Raji (cell line): Measurements from ENCODE around the gene KCNH1.

Experiments
- POLR2A ChIP-seq: IDR thresholded peaks from 2 replicates; pipeline ENCODE4 v1.6.1; 2011; ENCODE audit warnings: low read depth, low read length, control low read depth; ENCODE audit not compliant: insufficient read depth

Gene KCNH1

GRCh38 chr1:210822932-210823331, 311.0 kb downstream of the KCNH1 start:
- TF ChIP-seq POLR2A, result no peak

GRCh38 chr1:210822241-210822640, 311.7 kb downstream of the KCNH1 start:
- TF ChIP-seq POLR2A, result no peak

DNA sequence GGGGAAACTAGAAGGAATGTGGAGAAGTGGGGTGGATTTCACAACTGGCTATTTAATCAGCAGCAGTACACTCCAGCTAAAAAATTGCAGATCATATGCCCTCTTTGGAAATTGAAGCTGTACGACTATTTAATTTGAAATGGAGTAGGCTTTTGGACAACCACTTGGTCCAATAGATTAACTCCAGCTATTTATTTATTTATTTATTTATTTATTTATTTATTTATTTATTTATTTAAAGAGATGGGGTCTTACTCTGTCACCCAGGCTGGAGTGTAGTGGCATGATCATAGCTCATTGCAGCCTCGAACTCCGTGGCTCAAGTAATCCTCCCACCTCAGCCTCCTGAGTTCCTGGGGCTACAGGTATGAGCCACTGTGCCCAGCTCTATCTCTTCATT, 312.3 kb downstream of the KCNH1 start:
- TF ChIP-seq POLR2A, result no peak

GRCh38 chr1:210819266-210819665, 314.7 kb downstream of the KCNH1 start:
- no peak for TF ChIP-seq POLR2A

DNA sequence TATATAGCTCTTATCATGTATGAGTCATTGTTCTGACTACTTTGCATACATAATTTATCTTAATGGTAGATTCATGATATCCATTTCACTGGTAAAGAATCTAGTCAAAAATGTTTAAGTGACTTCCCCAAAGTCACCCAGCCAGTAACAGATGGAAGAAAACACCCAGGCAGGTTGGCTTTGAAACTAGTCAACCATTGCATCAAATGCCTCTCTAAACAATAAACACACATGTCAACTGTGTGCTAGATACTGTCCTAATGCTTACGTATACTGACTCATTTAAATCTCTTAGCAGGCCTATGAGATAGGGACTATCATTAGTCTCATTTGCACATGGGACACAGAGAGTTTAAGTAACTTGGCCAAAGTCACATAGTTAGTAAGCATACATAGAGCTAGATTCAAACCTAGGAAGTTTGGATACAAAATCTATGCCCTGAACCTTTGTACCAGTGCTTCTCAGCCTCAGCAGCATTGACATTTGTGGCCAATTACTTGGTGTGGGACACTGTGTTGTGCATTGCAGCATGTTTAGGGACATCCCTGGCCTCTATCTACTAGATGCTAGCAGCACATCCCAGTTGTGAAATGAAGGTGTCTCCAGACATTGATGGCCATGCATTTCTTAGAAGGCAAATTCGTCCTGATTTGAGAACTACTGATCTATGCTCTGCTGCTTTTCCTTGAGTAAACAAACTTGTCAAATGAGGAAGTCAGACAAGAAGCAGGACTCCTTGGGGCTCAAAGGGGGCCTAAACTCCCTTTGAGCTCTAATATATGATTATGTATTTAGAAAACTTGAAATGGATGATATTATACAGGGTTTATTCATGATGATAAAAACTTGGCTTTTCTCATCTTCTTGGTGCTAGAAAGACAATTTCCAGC, 316.3 kb downstream of the KCNH1 start:
- TF ChIP-seq POLR2A, result no peak

GRCh38 chr1:210815641-210816550, 318.1 kb downstream of the KCNH1 start:
- no peak for TF ChIP-seq POLR2A

DNA sequence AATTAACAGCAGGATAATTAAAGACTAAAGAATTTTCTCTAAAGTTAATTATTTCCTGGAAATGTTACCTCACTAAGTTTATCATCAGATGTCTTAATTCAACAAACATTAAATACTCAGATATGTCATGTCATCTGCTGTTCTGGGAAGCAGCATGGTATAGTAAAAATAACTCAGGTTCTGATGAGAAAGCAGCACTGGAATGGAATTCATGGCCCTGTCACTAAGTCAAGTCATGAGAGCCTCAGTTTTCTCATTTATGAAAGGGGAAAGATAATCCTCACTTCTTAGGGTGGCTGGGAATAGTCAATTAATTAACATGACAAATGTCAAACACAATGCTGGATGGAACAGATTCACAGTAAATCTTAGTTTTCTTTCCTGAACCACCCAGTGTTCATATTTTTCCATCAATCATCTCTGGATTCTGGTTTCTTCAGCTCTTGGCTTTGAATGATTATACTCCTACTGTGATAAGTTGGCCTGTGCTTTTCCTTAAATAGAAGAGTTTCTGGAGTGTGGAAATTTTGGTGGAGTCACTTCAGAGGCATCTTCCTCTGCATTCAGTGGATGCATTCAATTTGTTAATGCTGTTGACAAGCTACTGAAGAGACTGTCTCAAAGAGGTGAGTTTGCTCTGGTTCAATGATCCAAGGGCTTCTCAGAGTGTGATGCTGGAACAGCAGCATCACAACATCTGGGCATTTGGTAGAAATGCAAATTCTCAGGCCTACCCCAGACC, 319.4 kb downstream of the KCNH1 start:
- no peak for TF ChIP-seq POLR2A

- no peak for TF ChIP-seq POLR2A
Observed at GRCh38 chr1:210801501-210801900, 332.4 kb downstream of the KCNH1 start.

GRCh38 chr1:210800756-210801155, 333.2 kb downstream of the KCNH1 start:
- no peak for TF ChIP-seq POLR2A

DNA sequence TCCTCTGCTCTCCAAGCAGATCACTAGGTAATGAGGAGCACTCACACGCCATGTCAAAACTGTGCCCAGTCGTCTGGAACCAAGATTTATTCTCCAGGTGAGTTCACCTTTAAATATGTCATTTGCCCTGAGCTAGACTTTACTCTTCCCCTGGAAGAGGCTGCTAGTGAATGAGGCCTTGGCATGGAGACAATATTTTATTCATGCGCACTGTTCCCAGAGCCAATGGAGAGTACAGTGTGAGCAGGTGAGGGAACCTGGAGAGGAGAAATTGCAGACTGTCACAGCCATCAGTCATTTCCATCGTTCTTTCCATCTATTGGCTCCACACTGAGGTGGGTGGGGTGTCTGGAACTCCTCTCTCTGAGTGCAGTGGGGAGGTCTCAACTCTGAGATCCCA, 333.6 kb downstream of the KCNH1 start:
- no peak for TF ChIP-seq POLR2A

DNA sequence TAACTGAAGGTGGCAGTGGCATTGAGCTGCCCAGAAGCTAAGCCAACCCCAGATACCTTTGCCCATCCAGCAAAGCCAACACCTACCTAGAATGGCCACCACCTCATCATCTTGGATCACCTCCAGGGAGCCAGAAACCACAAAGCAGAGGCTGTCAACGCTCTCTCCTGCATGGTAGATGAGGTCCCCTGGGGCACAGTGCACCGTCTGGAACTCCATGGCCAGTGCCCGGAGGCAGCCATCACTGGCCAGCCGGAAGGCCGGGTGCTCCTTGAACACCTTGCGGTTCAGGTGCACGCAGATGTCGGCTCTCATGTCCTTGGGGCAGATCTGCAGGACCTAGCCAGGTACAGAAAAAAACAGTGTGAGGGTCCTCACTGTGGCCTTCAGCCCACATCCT, 336.5 kb downstream of the KCNH1 start:
- TF ChIP-seq POLR2A, result no peak

- TF ChIP-seq POLR2A, result no peak
Observed at GRCh38 chr1:210796421-210796820, 337.5 kb downstream of the KCNH1 start.

DNA sequence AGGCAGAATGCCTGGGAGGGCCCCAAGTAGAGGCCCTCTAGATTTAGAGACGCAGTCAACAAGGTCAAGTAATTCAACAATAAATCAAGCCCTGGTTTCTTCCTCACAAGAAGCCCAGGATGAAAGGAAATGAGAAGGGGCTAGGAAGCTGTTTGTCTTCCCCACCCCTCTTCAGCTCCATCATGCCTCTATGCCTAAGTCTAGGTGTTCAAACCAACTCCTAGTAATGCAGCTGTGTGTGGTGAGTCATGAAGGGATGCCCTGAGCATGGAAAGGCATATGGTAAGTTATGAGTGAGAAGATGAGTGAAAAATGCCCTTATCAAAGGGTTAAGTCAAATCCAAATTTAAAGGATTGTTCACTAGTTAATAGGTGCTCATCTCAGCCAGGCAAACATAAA, 339.5 kb downstream of the KCNH1 start:
- TF ChIP-seq POLR2A, result no peak

DNA sequence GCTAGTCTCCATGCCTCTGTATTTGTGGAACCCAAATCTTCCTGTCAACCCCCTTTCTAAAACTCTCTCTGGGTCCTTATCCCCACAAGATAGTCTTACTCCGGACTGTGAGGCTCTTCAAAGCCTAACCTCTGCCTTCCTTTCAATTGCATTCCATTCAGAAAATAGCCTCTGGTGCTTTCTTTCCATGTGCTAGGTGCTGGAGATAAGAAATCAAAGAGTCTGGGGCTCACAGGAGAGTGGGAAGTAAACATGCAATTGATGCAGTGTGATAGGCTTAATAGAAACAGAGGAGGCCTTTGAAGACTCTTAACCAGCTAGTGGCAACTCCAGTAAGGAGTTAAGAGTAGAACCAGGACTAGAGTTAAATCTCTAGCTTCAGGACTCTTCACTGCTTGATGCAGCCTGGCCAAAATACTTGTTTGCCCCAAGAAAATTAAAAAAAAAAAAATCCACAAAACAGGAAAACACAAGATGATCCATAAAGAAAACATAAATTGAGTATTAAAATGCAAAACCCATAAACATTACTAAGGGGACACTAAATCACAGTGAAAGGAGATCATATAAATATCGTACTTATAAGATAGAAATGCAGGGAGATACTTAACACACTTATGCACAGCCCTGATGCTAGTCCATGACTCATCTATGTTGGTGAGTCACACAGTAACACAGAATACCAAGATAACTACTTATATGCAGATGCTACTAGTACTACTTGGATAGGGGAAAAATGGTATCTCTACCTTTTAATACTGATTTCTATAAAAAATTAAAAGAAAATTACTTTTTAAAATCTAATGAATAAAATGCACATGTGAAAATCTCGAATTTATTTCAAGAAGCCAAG, 341.5 kb downstream of the KCNH1 start:
- no peak for TF ChIP-seq POLR2A
